HG02798 (cell line): Measurements from ENCODE around the gene MRM1.
"Not testable (repeated sequence)": the region's sequence is repeated elsewhere in the genome, so short reads cannot be mapped to it uniquely, and the experiment has no call there.

ENCODE experiments used
- ATAC-seq: cut with Tn5 transposase; IDR thresholded peaks from one replicate; pipeline ENCODE4 v1.9.1; 2021; ENCODE audit warnings: mild to moderate bottlenecking; ENCODE audit not compliant: unreplicated experiment, poor library complexity

The MRM1 gene

DNA sequence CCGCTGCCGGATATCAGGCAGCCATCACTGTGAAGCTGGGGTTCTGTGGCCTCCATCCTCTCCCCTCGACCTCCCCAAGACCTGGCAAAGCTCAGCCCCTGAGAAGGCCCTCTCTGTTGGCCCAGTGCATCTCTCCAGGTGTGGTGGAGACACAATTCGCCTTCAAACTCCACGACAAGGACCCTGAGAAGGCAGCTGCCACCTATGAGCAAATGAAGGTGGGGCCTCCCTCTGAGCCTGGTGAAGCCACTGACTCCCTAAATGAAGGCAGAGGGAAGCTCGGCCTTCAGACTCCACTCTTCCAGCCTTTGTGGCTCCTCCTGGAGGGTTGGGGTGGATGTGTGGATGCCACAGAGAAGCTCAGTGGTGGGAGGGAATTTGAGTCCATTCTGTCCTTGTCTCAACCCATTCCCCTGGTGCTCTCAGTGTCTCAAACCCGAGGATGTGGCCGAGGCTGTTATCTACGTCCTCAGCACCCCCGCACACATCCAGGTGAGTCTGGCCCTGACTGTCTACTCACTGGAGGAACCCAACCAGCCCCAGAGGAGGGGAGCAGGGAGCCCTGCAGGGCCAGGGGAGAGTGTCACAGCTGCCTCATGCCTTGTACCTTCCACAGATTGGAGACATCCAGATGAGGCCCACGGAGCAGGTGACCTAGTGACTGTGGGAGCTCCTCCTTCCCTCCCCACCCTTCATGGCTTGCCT lies 1.7 kb upstream of the MRM1 start:
- ATAC-seq, result no peak

DNA sequence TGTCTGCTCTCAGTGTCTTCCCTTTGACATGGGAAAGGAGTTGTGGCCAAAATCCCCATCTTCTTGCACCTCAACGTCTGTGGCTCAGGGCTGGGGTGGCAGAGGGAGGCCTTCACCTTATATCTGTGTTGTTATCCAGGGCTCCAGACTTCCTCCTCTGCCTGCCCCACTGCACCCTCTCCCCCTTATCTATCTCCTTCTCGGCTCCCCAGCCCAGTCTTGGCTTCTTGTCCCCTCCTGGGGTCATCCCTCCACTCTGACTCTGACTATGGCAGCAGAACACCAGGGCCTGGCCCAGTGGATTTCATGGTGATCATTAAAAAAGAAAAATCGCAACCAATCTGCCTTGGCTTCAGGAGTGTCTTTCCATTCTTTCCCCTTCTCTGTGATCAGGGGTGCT lies 918 bp upstream of the MRM1 start:
- ATAC-seq, result no peak

DNA sequence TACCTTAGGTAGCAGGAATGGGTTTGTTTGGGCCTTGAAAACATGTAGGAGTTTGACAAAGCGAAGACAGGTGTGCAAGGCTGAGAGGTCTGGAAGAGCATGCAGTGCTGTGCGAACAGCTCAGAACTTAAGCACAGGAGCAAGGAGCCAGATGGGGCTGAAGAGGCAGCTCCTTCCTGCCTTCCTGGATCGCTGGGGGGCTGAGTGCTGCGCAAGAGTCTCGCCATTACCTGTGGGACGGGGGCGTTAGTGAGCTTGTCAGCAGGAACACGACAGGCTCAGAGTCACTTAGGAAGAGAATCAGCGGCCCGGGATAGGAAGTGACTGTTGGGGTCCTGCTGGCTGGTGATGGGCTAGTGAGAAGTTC lies 464 bp upstream of the MRM1 start:
- ATAC-seq, result no peak

DNA sequence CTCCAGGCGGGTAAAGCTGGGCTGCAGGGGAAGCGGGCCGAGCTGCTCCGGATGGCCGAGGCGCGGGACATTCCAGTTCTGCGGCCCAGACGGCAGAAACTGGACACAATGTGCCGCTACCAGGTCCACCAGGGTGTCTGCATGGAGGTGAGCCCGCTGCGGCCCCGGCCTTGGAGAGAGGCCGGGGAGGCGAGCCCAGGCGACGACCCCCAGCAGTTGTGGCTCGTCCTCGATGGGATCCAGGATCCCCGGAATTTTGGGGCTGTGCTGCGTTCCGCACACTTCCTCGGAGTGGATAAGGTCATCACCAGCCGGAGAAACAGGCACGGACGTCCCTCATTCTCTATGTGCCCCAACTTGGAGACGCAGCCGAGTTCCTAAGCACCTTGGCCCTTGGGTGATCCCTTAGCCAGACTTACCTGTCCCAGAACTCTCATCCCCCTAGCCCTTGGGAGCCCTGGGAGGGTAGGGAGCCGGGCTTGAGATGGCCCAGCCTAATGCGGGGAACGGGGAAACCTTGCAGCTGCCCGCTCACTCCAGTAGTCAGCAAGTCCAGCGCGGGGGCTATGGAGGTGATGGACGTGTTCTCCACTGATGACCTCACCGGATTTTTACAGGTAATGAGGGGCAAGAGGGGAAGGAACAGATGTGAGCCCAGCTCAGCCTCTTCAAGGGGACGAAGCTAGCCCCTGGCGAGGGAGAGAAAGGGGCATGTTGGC lies 806 bp downstream of the MRM1 start:
- ATAC-seq, result peak; percentile 6

DNA sequence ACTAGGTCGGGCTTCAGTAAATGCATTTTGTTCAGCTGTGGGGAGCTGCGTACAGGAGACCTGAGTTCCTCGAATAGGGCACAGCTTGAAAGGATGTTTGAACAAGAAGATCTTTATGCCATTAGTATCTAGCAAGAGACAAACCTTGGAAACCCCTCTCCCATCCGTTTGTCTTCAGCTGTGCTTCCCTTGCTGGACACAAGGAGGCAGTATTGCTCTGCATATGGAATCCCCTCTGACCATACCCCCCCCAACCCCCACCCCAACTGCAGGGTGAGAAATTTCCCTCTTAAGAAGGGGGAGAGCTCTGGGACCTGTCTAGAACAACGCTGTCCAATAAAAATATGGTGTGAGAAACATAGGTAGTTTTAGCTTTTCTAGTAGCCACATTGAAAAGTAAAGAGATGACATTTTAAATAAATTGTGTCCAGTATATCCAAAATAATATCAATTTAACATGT lies 1.6 kb downstream of the MRM1 start:
- ATAC-seq, result no peak

DNA sequence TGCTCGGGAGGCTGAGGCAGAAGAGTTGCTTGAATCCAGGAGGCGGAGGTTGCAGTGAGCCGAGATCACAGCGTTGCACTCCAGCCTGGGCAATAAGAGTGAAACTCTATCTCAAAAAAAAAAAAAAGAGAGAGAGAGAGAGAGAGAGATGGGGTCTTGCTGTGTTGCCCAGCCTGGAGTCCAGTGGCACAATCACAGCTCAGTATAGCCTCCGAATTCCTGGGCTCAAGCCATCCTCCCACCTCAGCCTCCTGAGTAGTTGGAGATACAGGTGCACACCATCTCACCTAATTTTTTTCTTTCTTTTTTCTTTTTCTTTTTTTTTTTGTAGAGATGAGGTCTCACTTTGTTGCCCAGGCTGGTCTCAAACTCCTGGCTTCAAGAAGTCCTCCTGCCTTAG lies 3.6 kb downstream of the MRM1 start:
- ATAC-seq, result not testable (repeated sequence)

DNA sequence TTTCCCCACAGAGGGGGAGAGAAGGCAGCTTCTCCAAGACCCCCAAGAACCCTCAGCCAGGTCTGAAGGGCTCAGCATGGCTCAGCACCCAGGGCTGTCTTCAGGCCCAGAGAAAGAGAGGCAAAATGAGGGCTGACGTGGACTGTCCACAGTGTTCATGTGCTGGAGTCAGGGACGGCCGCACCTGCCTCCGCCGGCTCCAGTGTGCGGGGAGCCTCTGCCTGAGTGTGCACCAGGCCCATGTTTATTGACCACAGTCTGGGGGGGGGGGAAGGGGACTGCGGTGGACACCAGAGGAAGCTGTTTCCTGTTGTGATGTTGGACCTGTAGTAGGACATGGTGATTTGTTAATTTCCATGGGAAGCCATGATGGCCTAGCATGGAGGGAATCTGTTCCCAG lies 6.9 kb downstream of the MRM1 start:
- no peak for ATAC-seq

DNA sequence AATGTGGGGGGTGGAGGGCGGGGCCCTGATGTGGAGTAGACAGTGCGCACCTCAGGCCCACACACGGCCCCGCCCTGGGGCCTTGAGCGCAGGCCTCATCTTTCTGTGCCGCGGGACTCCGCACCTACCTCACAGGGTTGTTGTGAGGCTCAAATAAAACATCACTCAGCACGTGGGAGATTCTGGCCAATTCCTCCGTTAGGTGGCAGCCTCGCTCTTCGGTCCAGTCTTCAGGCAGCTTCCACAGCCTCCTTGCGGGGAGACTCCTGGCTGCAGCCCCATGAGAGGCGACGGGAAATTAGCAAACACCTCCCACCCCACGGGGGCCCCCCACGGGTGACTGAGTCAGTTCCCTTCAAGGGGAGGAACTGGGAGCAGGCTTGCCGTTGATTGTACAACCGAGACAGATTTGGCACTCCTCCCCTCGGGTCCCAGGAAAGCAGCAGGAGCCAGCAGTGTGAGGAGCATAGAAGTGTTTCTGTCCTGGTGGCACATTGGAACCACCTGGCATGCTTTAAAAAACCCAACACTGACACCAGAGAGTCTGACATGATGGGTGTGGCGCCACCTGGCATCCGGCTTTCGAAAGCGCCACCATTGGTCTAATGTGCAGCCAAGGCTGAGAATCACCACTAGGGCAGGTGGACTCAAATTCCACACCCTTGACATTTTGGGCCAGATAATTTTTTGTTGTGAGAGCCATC lies 7.6 kb downstream of the MRM1 start:
- ATAC-seq, result no peak

DNA sequence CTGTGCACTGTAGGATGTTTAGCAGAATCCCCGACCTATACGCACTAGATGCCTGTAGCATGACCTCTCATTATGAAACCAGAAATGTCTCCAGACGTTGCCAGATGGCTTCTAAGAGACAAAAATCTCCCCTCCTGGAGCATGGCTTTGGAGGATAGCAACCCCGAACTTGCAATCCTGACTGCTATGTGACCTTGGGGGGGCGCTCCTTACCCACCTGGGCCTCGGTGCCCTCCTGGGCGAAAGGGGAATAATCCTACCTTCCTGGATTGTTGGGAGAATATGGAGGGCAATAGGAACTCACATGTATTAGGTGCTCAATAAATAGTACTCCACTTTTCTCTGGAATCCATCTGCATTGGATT lies 8.1 kb downstream of the MRM1 start:
- no peak for ATAC-seq

DNA sequence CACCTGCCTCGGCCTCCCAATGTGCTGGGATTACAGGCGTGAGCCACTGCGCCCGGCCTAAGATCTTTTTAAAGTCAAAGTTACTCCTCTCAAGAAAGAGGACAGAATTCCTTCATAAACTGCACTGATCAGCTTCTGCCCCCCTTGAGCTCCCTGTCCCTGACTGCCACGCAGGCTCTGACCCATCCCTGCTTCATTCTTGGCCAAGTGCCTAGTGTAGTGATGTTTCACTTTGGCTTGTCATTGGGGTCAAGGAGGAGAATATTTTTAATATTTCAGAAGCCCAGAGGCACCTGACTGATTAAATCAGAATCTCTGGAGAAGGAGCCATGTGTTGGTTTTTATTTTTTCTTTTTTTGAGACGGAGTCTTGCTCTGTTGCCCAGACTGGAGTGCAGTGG lies 9.1 kb downstream of the MRM1 start:
- ATAC-seq, result no peak

DNA sequence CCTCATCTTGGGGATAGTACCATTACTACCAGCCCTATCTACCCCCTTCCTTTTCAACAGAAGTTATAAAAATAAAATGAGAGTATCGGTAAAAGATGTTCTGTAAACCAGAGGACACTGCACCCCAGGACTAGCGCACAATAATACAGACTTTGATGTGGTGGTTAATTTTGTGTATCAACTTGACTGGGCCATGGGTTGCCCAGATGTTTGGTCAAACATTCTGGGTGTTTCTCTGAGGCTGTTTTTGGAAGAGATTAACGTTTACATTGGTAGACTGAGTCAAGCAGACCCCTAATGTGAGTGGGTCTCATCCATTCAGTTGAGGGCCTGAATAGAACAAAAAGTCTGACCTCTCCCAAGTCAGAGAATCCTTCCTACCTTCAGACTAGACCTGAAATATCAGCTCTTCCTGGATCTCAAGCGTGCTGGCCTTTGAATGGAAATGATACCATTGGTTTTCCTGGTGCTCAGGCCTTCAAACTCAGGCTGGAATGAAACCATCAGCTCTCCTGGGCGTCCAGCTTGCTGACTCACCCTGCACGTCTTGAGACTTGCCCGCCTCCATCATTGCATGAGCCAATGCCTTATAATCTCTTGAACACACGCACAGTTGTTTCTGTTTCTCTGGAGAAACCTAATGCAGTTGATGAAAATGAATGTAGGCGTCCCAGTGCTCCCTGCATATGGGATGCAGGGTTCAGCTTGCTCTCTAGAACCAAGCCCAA lies 10.1 kb downstream of the MRM1 start:
- no peak for ATAC-seq

DNA sequence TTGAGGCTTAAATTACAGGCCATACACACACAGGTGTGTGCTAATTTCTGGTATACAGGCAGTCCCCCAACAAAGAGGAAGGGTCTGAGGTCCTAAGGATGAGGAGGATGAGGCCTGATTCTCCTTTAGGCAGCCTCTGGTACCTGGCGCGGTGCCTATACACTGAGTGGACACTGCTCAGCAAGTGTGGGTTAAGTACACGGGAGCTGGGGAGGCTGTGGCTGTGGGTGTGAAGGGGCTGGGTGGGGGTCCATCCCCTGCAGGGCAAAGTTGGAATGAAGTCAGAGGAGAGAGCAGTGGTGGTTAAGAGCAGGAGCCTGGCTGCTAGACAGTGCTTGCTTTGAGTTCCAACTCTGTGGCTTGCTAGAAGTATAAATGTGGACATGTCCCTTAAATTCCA lies 10.9 kb downstream of the MRM1 start:
- ATAC-seq, result no peak

DNA sequence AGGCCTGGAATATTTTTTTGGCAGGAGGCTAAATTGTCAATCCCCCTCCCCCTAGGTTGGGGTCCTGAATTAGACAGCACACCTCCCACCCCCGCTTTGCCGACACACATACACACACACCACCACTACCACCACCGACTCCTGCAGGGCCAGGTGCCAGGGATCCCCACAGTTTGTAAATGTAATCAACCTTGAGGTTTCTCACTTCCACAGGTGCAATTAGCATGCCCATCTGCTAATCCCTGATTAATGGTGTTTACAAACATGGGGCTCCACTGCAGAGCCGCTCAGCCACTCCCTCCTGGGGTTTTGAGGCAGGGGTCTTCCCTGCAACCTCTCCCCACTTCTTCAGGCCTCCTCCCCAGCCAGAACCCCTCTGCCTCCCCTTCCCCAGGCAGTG lies 11.8 kb downstream of the MRM1 start:
- ATAC-seq, result no peak

DNA sequence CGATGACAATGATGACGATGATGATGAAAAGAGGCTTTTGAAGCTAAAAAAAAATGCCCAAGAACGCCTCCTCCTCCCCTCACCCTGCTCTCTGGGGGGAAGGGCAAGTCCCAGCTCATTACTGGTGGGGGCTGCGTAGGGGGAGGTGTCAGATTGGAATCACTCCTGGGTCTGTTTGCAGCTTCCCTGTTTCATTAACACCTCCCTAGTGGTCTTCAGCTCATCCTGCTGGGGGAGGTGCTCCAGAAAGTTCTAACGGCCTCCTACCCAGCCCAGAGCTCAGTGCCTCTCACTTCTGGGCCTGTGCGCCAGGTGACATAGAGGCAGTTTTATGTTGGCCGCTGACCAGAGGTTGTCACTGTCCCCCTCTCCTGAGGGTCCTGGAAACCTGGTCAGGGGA lies 12.7 kb downstream of the MRM1 start:
- ATAC-seq, result no peak

DNA sequence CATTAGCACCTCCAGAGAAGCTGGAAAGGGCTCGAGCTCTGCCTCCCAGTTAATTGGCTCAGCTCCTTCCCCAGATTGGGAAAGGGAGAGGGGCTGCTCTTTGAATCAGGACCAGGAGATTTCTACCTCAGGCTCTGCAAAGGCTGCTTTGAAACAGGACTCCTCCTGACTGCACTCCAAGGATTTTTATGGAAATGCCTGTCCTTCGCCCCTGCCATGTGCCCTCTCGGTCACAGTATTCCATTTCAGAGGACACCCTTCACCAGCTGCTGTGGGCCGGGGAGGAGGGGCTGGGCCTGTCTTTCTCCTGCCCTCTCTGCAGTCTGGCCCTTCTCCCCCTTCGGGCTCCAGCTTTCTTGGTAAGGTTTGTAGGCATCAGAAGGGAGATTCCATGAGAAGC lies 13.6 kb downstream of the MRM1 start:
- no peak for ATAC-seq

DNA sequence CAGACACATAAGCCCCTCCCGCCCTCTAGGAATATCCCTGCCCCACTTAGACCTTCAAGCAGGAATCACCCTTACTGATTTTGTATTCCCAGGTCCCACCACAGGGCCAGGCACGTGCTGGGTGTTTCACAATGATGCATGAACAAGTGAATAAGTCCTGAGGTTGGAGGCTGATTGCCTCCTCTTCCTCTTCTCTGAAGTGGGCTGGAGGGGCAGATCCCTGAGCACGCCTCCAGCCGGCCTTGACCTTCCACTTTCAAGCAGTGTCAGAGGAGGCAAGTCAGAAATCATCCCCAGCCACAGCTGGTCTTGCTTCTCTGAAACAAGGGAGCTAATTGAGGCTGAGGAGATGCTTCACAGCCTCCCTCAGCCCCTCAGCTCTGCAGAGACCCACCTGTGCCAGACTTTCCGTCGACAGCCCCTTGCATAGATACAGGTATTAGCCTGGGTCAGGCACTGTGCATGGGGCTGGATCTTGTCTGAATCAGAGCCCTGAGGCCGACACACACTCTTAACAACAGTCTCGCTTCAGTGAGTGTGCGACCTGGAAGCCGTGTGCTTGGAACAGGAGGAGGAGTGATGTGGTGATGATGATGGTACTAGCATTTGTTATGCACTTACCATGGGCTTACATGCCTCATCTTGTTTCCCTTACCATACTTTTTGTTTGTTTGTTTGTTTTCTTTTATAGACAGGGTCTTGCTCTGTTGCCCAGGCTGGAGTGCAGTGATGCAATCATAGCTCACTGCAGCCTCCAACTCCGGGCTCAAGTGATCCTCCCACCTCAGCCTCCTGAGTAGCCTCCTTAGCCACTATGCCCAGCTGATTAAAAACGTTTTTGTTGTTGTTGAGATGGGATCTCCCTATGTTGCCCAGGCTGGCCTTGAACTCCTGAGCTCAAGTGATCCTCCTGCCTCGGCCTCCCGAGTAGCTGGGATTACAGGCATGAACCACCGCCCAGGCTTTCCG lies 15.0 kb downstream of the MRM1 start:
- ATAC-seq, result no peak

DNA sequence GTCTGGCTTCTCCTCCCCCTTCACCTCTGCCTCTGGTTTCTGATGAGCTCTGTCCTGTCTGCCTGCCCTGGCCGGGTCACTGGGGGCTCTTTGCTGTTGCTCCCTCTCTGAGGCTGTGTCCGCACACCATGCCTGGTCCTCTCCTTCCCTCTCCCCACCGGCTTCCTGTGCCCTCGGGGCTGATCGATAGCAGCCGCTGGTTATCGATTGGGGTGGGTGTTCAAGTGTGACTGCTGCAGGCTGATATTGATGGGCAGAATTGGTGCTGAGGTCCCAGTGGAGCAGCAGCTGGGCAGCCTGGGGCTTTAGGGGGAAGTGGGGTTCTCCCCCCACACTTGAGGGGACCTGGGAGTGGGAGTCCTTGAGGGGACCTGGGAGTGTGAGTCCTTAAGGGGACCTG lies 16.4 kb downstream of the MRM1 start:
- no peak for ATAC-seq

DNA sequence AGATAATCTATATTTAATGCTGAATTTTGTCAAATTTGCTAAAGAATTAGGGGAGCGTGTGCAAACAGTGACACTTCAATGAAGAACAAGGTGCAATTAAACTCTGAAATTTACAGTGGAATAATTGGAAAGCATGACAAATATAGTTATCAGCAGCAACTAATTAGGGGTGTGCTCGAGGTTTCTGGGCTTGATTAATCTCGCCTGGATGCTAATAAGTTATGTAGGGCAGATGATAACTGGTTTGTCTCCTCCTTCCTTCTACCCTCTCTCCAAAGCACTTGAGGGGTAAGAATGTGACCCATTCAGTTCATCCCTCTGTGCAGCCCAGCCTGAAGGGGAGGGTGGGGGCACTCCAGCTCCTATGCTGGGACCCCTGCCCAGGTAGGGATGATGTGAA lies 21.9 kb downstream of the MRM1 start:
- ATAC-seq, result no peak

DNA sequence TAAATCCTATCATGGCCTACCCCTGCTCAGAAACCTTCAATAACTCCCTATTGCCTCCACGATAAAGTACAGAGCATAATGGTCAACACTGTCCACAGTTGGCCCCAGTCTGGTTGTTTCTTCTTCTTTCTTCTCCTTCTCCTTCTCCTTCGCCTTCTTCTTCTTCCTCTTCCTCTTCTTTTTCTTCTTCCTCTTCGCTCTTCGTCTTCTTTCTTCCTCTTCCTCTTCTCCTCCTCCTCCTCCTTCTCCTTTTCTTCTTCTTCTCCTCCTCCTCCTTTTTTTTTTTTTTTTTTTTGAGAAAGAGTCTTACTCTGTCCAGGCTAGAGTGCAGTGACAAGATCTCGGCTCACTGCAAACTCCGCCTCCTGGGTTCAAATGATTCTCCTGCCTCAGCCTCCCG lies 23.8 kb downstream of the MRM1 start:
- no peak for ATAC-seq

DNA sequence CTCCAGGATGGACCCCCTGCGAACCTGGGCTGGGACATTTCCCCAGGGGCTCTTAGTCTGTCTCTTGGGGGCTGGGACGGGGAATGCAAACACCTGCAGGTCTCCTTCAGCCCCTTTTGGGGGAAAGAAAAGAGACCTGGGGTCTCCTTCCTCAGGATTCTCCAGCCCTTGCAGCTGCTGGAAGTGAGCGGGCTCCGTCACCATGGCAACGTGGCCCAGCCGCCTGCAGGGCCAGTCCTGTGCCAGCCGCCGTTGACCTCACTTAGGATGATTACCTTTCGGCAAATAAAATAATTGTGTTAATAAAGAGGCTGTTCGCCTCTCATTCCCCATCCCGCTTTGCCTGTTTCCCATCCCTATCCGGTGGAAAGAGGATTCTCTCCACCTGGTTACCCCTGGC lies 25.7 kb downstream of the MRM1 start:
- ATAC-seq, result no peak
